K562 (cell line): Measurements from ENCODE around the gene GOLPH3L. TPM values are rescaled to one million over a fixed set of nuclear protein-coding genes. Genes with fewer than 3 reads are reported as not detected.

Source experiments
- BDP1 ChIP-seq: IDR thresholded peaks from 3 replicates; pipeline ENCODE4 v1.6.1; 2011; ENCODE audit not compliant: insufficient read length, insufficient read depth
- IRF2 ChIP-seq: sonication (generic); formaldehyde crosslinking; IDR thresholded peaks from 2 replicates; pipeline ENCODE4 v1.8.1; 2022; ENCODE audit warnings: mild to moderate bottlenecking, missing genetic modification reagents
- NELFE ChIP-seq: IDR thresholded peaks from 2 replicates; pipeline ENCODE4 v1.6.1; 2011; ENCODE audit warnings: mild to moderate bottlenecking; ENCODE audit not compliant: insufficient read depth, insufficient read length
- NR2F6 ChIP-seq: fragments of 450-650 bp; formaldehyde crosslinking; IDR thresholded peaks from 2 replicates; pipeline ENCODE4 v1.4.0; 2020; ENCODE audit warnings: mild to moderate bottlenecking
- RFX1 ChIP-seq: fragments of 450-650 bp; IDR thresholded peaks from 2 replicates; pipeline ENCODE4 v1.6.1; 2016; ENCODE audit warnings: mild to moderate bottlenecking, moderate library complexity
- TCF3 ChIP-seq: sonication (generic); formaldehyde crosslinking; IDR thresholded peaks from 2 replicates; pipeline ENCODE4 v1.4.0; 2020; ENCODE audit warnings: mild to moderate bottlenecking, missing genetic modification reagents
- ZKSCAN3 ChIP-seq: fragments of 250-450 bp; sonication (Bioruptor Pico); IDR thresholded peaks from 2 replicates; pipeline ENCODE4 v1.4.0; 2020
- ZNF212 ChIP-seq: fragments of 450-650 bp; formaldehyde crosslinking; IDR thresholded peaks from 2 replicates; pipeline ENCODE4 v1.4.0; 2020; ENCODE audit warnings: mild to moderate bottlenecking
- polyA plus RNA-seq, 8 experiments: library from polyadenylated mRNA; depleted of rRNA in 4 of 8; stranded (reverse) in 5 of 8; unstranded in 3 of 8; fragments of >200 nt; fragmentation: Nextera tagmentation in 2 of 8; fragmentation: Illumina TruSeq in 1 of 8; extraction: Ambion mirVana in 2 of 8; extraction: Trizol in 1 of 8; gene quantifications; 2 replicates each; pipeline versions ENCODE4 v1.2.1 to v1.2.3, GENCODE V29; 2011 to 2014; ENCODE audit warnings: inconsistent platforms in 1 of 8, missing spikeins in 1 of 8
- total RNA-seq, 7 experiments: library from RNA; depleted of rRNA in 6 of 7; stranded (reverse); fragments of >200 nt in 6 of 7; fragmentation: Illumina TruSeq in 2 of 7; extraction: Trizol in 2 of 7; gene quantifications; 2 replicates each; pipeline versions ENCODE4 v1.2.1 to v1.2.3, GENCODE V29; 2011 to 2021; ENCODE audit warnings: low replicate concordance in 1 of 7
- TF ChIP-seq, protein P1 (sequence below): fragments of 250-450 bp; sonication (Bioruptor Pico); IDR thresholded peaks from 2 replicates; pipeline ENCODE4 v1.4.0; 2020; ENCODE audit warnings: mild to moderate bottlenecking
- TF ChIP-seq, protein P2 (sequence below): fragments of 450-650 bp; conservative IDR thresholded peaks from 2 replicates; pipeline ENCODE4 v1.6.1; 2016; ENCODE audit warnings: missing genetic modification characterization, low read depth, mild to moderate bottlenecking, missing compliant biosample characterization, moderate library complexity
- TF ChIP-seq, protein P3 (sequence below): fragments of 450-650 bp; IDR thresholded peaks from 2 replicates; pipeline ENCODE4 v1.6.1; 2016; ENCODE audit warnings: low read depth
- TF ChIP-seq, protein P4 (sequence below): fragments of 250-450 bp; sonication (Bioruptor Pico); IDR thresholded peaks from 2 replicates; pipeline ENCODE4 v1.5.0; 2020; ENCODE audit warnings: mild to moderate bottlenecking, borderline replicate concordance
- TF ChIP-seq, protein P5 (sequence below): fragments of 450-650 bp; IDR thresholded peaks from 2 replicates; pipeline ENCODE4 v1.6.1; 2016

The GOLPH3L gene
- total and polyA plus RNA-seq, 9 of the 15 experiments (the other 6 are each of a cell fraction or from before 2014, with no cell fraction given) = 8.1 to 42.1 (median 21.6) TPM

DNA sequence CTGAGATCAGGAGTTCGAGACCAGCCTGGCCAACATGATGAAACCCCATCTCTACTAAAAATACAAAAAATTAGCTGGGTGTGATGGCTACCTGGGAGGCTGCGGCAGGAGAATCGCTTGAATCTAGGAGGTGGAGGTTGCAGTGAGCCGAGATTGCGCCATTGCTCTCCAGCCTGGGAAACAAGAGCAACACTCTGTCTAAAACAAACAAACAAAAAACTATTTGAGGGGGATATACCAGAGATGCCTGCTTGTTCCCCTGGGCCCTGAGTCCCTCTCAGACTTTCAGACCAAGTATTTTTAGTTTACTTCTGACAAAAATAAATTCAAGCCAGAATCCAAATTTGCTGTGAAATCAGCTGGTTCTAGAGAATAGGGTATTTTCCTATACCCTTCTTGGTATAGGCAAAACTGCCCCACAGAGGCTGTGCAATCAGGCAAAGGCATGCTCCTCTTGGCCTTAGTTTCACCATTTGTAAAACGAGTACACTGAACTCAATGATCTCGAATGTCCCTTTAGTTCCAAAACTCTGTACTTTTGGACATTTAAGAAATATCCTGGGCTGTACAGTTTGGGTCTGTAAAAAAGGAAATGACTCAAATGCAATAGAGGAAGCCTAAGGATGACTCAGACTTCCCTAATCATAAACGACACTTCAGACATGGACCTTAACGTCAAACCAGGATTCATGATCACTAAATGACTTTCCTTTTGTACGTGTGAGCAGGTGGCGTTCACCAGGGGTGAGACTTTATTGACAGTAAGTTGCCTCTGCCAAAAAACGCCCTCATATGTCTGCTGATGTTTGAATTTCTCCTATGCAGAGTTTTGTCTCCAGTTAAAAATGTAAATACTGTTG lies 83.7 kb downstream of the GOLPH3L start (continued):
- TF ChIP-seq, protein P1, sequence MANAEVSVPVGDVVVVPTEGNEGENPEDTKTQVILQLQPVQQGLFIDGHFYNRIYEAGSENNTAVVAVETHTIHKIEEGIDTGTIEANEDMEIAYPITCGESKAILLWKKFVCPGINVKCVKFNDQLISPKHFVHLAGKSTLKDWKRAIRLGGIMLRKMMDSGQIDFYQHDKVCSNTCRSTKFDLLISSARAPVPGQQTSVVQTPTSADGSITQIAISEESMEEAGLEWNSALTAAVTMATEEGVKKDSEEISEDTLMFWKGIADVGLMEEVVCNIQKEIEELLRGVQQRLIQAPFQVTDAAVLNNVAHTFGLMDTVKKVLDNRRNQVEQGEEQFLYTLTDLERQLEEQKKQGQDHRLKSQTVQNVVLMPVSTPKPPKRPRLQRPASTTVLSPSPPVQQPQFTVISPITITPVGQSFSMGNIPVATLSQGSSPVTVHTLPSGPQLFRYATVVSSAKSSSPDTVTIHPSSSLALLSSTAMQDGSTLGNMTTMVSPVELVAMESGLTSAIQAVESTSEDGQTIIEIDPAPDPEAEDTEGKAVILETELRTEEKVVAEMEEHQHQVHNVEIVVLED = 0 out of 2 replicates have a peak, but pooled peaks have one; percentile 4
- no peak for TF ChIP-seq BDP1
- TF ChIP-seq NR2F6 (CRISPR knock-in tag) = no peak
- TF ChIP-seq, protein P2, sequence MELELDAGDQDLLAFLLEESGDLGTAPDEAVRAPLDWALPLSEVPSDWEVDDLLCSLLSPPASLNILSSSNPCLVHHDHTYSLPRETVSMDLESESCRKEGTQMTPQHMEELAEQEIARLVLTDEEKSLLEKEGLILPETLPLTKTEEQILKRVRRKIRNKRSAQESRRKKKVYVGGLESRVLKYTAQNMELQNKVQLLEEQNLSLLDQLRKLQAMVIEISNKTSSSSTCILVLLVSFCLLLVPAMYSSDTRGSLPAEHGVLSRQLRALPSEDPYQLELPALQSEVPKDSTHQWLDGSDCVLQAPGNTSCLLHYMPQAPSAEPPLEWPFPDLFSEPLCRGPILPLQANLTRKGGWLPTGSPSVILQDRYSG (tag) = 0 out of 2 replicates have a peak, but pooled peaks have one; percentile 35
- peak; percentile 54; the same call in 1 of the 2 replicates for TF ChIP-seq TCF3 (CRISPR knock-in tag)
- no peak for TF ChIP-seq IRF2 (CRISPR knock-in tag)
- TF ChIP-seq ZNF212 (CRISPR knock-in tag) = no peak
- 0 out of 2 replicates have a peak, but pooled peaks have one; percentile 9 for TF ChIP-seq ZKSCAN3 (CRISPR knock-in tag)
- no peak for TF ChIP-seq RFX1
- TF ChIP-seq, protein P3, sequence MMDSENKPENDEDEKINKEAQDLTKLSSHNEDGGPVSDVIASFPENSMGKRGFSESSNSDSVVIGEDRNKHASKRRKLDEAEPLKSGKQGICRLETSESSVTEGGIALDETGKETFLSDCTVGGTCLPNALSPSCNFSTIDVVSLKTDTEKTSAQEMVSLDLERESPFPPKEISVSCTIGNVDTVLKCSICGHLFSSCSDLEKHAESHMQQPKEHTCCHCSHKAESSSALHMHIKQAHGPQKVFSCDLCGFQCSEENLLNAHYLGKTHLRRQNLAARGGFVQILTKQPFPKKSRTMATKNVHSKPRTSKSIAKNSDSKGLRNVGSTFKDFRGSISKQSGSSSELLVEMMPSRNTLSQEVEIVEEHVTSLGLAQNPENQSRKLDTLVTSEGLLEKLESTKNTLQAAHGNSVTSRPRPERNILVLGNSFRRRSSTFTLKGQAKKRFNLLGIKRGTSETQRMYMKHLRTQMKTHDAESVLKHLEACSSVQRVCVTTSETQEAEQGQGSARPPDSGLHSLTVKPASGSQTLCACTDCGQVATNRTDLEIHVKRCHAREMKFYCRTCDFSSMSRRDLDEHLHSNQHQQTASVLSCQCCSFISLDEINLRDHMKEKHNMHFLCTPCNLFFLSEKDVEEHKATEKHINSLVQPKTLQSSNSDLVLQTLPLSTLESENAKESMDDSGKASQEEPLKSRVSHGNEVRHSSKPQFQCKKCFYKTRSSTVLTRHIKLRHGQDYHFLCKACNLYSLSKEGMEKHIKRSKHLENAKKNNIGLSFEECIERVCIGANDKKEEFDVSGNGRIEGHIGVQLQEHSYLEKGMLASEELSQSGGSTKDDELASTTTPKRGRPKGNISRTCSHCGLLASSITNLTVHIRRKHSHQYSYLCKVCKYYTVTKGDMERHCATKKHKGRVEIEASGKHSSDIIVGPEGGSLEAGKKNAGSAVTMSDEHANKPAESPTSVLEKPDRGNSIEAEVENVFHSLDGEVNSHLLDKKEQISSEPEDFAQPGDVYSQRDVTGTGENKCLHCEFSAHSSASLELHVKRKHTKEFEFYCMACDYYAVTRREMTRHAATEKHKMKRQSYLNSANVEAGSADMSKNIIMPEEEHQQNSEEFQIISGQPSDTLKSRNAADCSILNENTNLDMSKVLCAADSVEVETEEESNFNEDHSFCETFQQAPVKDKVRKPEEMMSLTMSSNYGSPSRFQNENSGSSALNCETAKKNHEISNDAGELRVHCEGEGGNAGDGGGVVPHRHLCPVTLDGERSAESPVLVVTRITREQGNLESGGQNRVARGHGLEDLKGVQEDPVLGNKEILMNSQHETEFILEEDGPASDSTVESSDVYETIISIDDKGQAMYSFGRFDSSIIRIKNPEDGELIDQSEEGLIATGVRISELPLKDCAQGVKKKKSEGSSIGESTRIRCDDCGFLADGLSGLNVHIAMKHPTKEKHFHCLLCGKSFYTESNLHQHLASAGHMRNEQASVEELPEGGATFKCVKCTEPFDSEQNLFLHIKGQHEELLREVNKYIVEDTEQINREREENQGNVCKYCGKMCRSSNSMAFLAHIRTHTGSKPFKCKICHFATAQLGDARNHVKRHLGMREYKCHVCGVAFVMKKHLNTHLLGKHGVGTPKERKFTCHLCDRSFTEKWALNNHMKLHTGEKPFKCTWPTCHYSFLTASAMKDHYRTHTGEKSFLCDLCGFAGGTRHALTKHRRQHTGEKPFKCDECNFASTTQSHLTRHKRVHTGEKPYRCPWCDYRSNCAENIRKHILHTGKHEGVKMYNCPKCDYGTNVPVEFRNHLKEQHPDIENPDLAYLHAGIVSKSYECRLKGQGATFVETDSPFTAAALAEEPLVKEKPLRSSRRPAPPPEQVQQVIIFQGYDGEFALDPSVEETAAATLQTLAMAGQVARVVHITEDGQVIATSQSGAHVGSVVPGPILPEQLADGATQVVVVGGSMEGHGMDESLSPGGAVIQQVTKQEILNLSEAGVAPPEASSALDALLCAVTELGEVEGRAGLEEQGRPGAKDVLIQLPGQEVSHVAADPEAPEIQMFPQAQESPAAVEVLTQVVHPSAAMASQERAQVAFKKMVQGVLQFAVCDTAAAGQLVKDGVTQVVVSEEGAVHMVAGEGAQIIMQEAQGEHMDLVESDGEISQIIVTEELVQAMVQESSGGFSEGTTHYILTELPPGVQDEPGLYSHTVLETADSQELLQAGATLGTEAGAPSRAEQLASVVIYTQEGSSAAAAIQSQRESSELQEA = no peak
- TF ChIP-seq, protein P4, sequence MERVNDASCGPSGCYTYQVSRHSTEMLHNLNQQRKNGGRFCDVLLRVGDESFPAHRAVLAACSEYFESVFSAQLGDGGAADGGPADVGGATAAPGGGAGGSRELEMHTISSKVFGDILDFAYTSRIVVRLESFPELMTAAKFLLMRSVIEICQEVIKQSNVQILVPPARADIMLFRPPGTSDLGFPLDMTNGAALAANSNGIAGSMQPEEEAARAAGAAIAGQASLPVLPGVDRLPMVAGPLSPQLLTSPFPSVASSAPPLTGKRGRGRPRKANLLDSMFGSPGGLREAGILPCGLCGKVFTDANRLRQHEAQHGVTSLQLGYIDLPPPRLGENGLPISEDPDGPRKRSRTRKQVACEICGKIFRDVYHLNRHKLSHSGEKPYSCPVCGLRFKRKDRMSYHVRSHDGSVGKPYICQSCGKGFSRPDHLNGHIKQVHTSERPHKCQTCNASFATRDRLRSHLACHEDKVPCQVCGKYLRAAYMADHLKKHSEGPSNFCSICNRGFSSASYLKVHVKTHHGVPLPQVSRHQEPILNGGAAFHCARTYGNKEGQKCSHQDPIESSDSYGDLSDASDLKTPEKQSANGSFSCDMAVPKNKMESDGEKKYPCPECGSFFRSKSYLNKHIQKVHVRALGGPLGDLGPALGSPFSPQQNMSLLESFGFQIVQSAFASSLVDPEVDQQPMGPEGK = no peak
- TF ChIP-seq, protein P5, sequence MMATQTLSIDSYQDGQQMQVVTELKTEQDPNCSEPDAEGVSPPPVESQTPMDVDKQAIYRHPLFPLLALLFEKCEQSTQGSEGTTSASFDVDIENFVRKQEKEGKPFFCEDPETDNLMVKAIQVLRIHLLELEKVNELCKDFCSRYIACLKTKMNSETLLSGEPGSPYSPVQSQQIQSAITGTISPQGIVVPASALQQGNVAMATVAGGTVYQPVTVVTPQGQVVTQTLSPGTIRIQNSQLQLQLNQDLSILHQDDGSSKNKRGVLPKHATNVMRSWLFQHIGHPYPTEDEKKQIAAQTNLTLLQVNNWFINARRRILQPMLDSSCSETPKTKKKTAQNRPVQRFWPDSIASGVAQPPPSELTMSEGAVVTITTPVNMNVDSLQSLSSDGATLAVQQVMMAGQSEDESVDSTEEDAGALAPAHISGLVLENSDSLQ = peak; percentile 86
- TF ChIP-seq NELFE = no peak
